Activated T-helper 2 cell treated with anti-CD3 and anti-CD28 coated beads, Interferon-gamma antibody, Interleukin-2, Interleukin-4, amounts not matched to agents 10 μg/mL and 5 μg/mL and 100 μg/mL, durations not matched to agents 14 hours and 24 hours and 36 hours (primary cell): ENCODE data around the gene LYST. TPM values are rescaled to one million over a fixed set of nuclear protein-coding genes. Genes with fewer than 3 reads are reported as not detected.
"Not testable (repeated sequence)": the region's sequence is repeated elsewhere in the genome, so short reads cannot be mapped to it uniquely, and the experiment has no call there.

Source experiments
- DNase-seq: peaks from one replicate; pipeline ENCODE4 v3.0.0; 2021; ENCODE audit warnings: low spot score
- H3K27ac Mint-ChIP-seq: one replicate; pipeline ENCODE4 v1.8.0; 2021; ENCODE audit warnings: mixed read lengths
- H3K27me3 Mint-ChIP-seq: one replicate; pipeline ENCODE4 v1.8.0; 2021; ENCODE audit warnings: low read depth, mixed read lengths
- H3K36me3 Mint-ChIP-seq: one replicate; pipeline ENCODE4 v1.8.0; 2021; ENCODE audit warnings: low read depth, mixed read lengths
- H3K4me1 Mint-ChIP-seq: one replicate; pipeline ENCODE4 v1.8.0; 2021; ENCODE audit warnings: low read depth, mixed read lengths
- H3K4me3 Mint-ChIP-seq: one replicate; pipeline ENCODE4 v1.8.0; 2021; ENCODE audit warnings: low read depth, mild to moderate bottlenecking, moderate library complexity, mixed read lengths
- H3K9me3 Mint-ChIP-seq: one replicate; pipeline ENCODE4 v1.8.0; 2021; ENCODE audit warnings: mixed read lengths
- intact Hi-C: fragments of 100-400 bp; cut with micrococcal nuclease; formaldehyde crosslinking; loops from one replicate; pipeline ENCODE4 v1.15.1; 2023
- total RNA-seq: library from RNA; stranded (reverse); gene quantifications from 2 replicates; pipeline ENCODE4 v1.2.3, GENCODE V29; 2022

The LYST gene
- total RNA-seq, 1 donor from 2014 or later = 98.6 TPM

DNA sequence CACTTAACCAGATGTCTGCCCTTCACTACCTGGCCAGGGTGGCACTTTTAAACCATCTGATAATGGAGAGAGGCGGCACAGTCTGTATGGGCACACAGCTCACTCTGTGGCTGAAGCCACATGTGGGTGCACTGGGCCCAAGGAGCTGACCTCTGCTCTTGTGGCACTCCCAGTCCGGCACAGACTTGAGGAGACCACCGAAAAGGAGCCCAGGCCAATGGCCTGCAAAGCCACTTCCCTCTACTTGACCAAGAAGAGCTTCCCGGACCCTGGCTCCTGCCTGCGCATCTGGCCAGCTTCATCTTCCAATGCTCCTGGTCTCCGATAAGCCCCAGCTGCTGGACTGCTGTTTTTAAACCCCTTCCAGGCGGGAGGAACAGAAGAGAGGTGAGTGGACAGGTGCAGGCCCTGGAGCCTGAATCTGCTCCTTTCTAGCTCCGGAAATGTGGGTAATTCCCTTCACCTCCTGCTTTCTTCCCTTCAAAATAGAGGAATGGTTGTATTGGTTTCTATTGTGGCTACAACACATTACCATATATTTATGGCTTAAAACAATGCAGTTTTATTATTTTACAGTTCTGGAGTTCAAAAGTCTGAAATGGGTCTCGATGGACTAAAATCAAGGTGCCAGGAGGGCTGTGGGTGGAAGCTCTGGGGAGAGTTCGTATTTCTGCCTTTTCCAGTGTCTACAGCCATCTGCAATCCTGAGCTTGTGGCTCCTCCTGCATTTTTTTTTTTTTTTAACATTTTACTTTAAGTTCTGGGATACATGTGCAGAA is 228.8 kb downstream of the LYST start:
- no peak overlapping the region for H3K4me3 Mint-ChIP-seq
- peaks cover 42% of the 10 kb centered on the region for H3K4me1 Mint-ChIP-seq
- H3K27me3 Mint-ChIP-seq = no peaks in the 10 kb centered on the region
- H3K9me3 Mint-ChIP-seq = no peaks in the 10 kb centered on the region
- intact Hi-C loops = no loop called here
- peaks cover 34% of the 10 kb centered on the region for H3K36me3 Mint-ChIP-seq
- no peak for DNase-seq
- H3K27ac Mint-ChIP-seq = no peak overlapping the region

GRCh38 chr1:235635938-235636662 is 230.6 kb downstream of the LYST start:
- Mint-ChIP-seq H3K9me3 (no peaks in the 10 kb centered on the region), H3K4me3 (no peak overlapping the region), H3K4me1 (peaks cover 37% of the 10 kb centered on the region), H3K27me3 (no peaks in the 10 kb centered on the region), H3K36me3 (peaks cover 36% of the 10 kb centered on the region), H3K27ac (no peak overlapping the region)
- no peak for DNase-seq
- intact Hi-C loops = no loop called here

GRCh38 chr1:235632506-235633401 is 234.0 kb downstream of the LYST start:
- intact Hi-C loops = loop anchor here (1.0 kb wide), 1 partner anchor 15 kb away; no protein-coding TSS in a partner anchor
- DNase-seq = no peak
- H3K4me3 Mint-ChIP-seq = peak overlapping the region; percentile 38
- peak overlapping the region; percentile 74 for H3K27ac Mint-ChIP-seq
- no peaks in the 10 kb centered on the region for H3K27me3 Mint-ChIP-seq
- peaks cover 26% of the 10 kb centered on the region for H3K36me3 Mint-ChIP-seq
- H3K9me3 Mint-ChIP-seq = no peaks in the 10 kb centered on the region
- peaks cover 25% of the 10 kb centered on the region for H3K4me1 Mint-ChIP-seq

- intact Hi-C loops = no loop called here
- Mint-ChIP-seq H3K9me3 (no peaks in the 10 kb centered on the region), H3K4me3 (no peak overlapping the region), H3K36me3 (peaks cover 23% of the 10 kb centered on the region), H3K4me1 (peaks cover 25% of the 10 kb centered on the region), H3K27ac (no peak overlapping the region), H3K27me3 (no peaks in the 10 kb centered on the region)
- DNase-seq = no peak
Observed at GRCh38 chr1:235631816-235632215, 234.9 kb downstream of the LYST start.

- Mint-ChIP-seq H3K4me1 (peaks cover 33% of the 10 kb centered on the region), H3K27ac (no peak overlapping the region), H3K9me3 (no peaks in the 10 kb centered on the region), H3K36me3 (peaks cover 22% of the 10 kb centered on the region), H3K4me3 (no peak overlapping the region), H3K27me3 (peaks cover 9% of the 10 kb centered on the region)
- no peak for DNase-seq
- intact Hi-C loops = no loop called here
Observed at GRCh38 chr1:235628316-235629005, 238.2 kb downstream of the LYST start.

DNA sequence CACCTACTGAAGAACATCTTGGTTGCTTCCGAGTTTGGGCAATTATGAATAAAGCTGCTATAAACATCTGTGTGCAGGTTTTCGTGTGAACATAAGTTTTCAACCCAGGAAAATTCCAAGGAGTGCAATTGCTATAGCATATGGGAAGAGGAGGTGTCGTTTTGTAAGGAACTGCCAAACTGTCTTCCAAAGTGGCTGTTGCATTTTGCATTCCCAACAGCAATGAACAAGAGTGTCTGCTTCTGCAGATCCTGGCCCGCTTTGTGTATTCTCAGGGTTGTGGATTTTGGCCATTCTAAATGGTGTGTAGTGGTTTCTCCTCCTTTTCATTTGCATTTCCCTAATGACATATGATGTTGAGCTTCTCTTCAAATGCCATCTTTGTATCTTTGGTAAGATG is 240.9 kb downstream of the LYST start:
- intact Hi-C loops = no loop called here
- DNase-seq = no peak
- Mint-ChIP-seq H3K9me3 (no peaks in the 10 kb centered on the region), H3K27ac (no peak overlapping the region), H3K27me3 (peaks cover 10% of the 10 kb centered on the region), H3K4me1 (peaks cover 22% of the 10 kb centered on the region), H3K4me3 (no peak overlapping the region), H3K36me3 (peaks cover 17% of the 10 kb centered on the region)

- no peak for DNase-seq
- Mint-ChIP-seq H3K27ac (no peak overlapping the region), H3K36me3 (peaks cover 17% of the 10 kb centered on the region), H3K4me3 (no peak overlapping the region), H3K4me1 (peaks cover 22% of the 10 kb centered on the region), H3K27me3 (peaks cover 10% of the 10 kb centered on the region), H3K9me3 (no peaks in the 10 kb centered on the region)
- intact Hi-C loops = no loop called here
Observed at GRCh38 chr1:235625340-235625739, 241.4 kb downstream of the LYST start.

- intact Hi-C loops = no loop called here
- Mint-ChIP-seq H3K9me3 (no peaks in the 10 kb centered on the region), H3K4me3 (no peak overlapping the region), H3K36me3 (peaks cover 13% of the 10 kb centered on the region), H3K27ac (no peak overlapping the region), H3K27me3 (peaks cover 10% of the 10 kb centered on the region), H3K4me1 (peaks cover 18% of the 10 kb centered on the region)
- DNase-seq = no peak
Observed at GRCh38 chr1:235624721-235625333, 241.9 kb downstream of the LYST start.

- intact Hi-C loops = no loop called here
- Mint-ChIP-seq H3K27ac (no peak overlapping the region), H3K4me1 (peaks cover 15% of the 10 kb centered on the region), H3K36me3 (peaks cover 12% of the 10 kb centered on the region), H3K27me3 (peaks cover 10% of the 10 kb centered on the region), H3K9me3 (no peaks in the 10 kb centered on the region), H3K4me3 (no peak overlapping the region)
- no peak for DNase-seq
Observed at GRCh38 chr1:235622936-235623779, 243.5 kb downstream of the LYST start.

DNA sequence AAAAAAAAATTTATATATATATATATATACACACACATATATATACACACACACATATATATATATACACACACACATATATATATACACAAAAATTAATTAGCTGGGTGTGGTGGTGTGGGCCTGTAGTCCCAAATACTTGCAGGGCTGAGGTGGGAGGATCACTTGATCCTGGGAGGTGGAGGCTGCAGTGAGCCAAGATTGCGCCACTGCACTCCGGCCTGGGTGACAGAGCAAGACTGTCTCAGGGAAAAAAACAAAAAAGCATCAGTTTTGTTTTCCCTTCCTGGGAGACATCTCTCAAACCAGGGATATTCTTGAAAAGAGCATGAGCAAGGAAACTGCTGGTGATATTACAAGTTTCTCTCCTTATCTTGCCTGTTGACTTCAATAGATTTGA is 247.6 kb downstream of the LYST start:
- DNase-seq, H3K36me3 Mint-ChIP-seq, H3K4me1 Mint-ChIP-seq, H3K27me3 Mint-ChIP-seq, intact Hi-C loops, H3K9me3 Mint-ChIP-seq, H3K4me3 Mint-ChIP-seq, H3K27ac Mint-ChIP-seq: not testable (repeated sequence)

GRCh38 chr1:235617808-235618207 is 248.9 kb downstream of the LYST start:
- intact Hi-C loops = no loop called here
- no peak overlapping the region for H3K27ac Mint-ChIP-seq
- peaks cover 4% of the 10 kb centered on the region for H3K4me1 Mint-ChIP-seq
- no peaks in the 10 kb centered on the region for H3K27me3 Mint-ChIP-seq
- no peak overlapping the region for H3K4me3 Mint-ChIP-seq
- DNase-seq = no peak
- peaks cover 7% of the 10 kb centered on the region for H3K36me3 Mint-ChIP-seq
- no peaks in the 10 kb centered on the region for H3K9me3 Mint-ChIP-seq
